HepG2 (cell line): ENCODE data around the gene ALK. TPM values are rescaled to one million over a fixed set of nuclear protein-coding genes. Genes with fewer than 3 reads are reported as not detected.

Experiments
- ATAC-seq: fragments of 200-7000 bp; cut with Tn5 transposase; 3 replicates; pipeline ENCODE4 v1.9.1; 2020; ENCODE audit warnings: mild to moderate bottlenecking, moderate library complexity
- BruUV-seq: library from RNA; stranded (reverse); fragments of 400-500 nt; replicated peaks from 2 replicates; lab custom pipeline; 2021; lab: Mats Ljungman, UMichigan
- CTCF ChIA-PET: fragments of 300-600 bp; formaldehyde crosslinking; extraction: SDS; loops from one replicate; lab custom pipeline; 2021; ENCODE audit warnings: low total read pairs, inconsistent platforms, low intra/inter-chr PET ratio; lab: Yijun Ruan, JAX
- POLR2A ChIA-PET: fragments of 350-600 bp; sonication (Branson Sonifier 250); formaldehyde crosslinking; loops from one replicate; lab custom pipeline; 2020; ENCODE audit warnings: antibody characterized with exemption, inconsistent platforms; lab: Yijun Ruan, JAX
- DNase-seq: peaks from one replicate; pipeline ENCODE4 v3.0.0-alpha.2; 2015; ENCODE audit warnings: low spot score
- FAIRE-seq: peaks from 3 replicates; lab custom pipeline; 2011; peaks lifted over from hg19 to GRCh38; lab: Jason Lieb, UNC
- H2AFZ ChIP-seq: one replicate; pipeline ENCODE4 v1.6.1; 2011; ENCODE audit warnings: low read length, inconsistent platforms
- H3K27ac ChIP-seq: fragments of 300-600 bp; 3 replicates; pipeline ENCODE4 v1.8.0; 2011; ENCODE audit warnings: mixed run types, mild to moderate bottlenecking, mixed read lengths, low read length, inconsistent platforms; ENCODE audit not compliant: insufficient read depth; ENCODE audit errors: extremely low read length
- H3K27me3 ChIP-seq, 2 experiments: fragments of 200-600 bp in 1 of 2; 2 replicates in 1 of 2; 3 replicates in 1 of 2; pipeline versions ENCODE4 v1.6.0 to v1.8.0; 2011; ENCODE audit warnings: low read length in 2 of 2, mild to moderate bottlenecking in 2 of 2, moderate library complexity in 2 of 2, inconsistent platforms in 1 of 2; ENCODE audit not compliant: insufficient read depth in 2 of 2, control insufficient read depth in 1 of 2
- H3K36me3 ChIP-seq, 2 experiments: fragments of 200-600 bp in 1 of 2; replicated peaks in 1 of 2; 2 replicates in 1 of 2; 3 replicates in 1 of 2; pipeline versions ENCODE4 v1.5.1 to v1.8.0; 2011; ENCODE audit warnings: low read length in 2 of 2, inconsistent platforms in 1 of 2; ENCODE audit not compliant: insufficient read depth in 2 of 2, control insufficient read depth in 1 of 2
- H3K4me1 ChIP-seq: 2 replicates; pipeline ENCODE4 v1.5.1; 2012; ENCODE audit warnings: low read length, inconsistent platforms; ENCODE audit not compliant: insufficient read depth
- H3K4me2 ChIP-seq: 2 replicates; pipeline ENCODE4 v1.6.0; 2011; ENCODE audit warnings: low read depth, low read length, inconsistent platforms
- H3K4me3 ChIP-seq, 3 experiments: fragments of 200-600 bp in 1 of 3; sonication (generic), shearing (Covaris generic) in 1 of 3; replicated peaks in 1 of 3; 2 replicates each; pipeline ENCODE4 v1.5.1; 2011 to 2016; ENCODE audit warnings: low read length in 3 of 3, inconsistent platforms in 2 of 3, low read depth in 2 of 3, mild to moderate bottlenecking in 2 of 3, control low read depth in 1 of 3, mixed read lengths in 1 of 3; ENCODE audit not compliant: insufficient read depth in 1 of 3
- H3K79me2 ChIP-seq: one replicate; pipeline ENCODE4 v1.6.1; 2011; ENCODE audit warnings: low read length, inconsistent platforms; ENCODE audit not compliant: insufficient read depth
- H3K9ac ChIP-seq: 2 replicates; pipeline ENCODE4 v1.6.0; 2011; ENCODE audit warnings: mild to moderate bottlenecking, low read depth, low read length, inconsistent platforms; ENCODE audit not compliant: insufficient read depth
- H3K9me3 ChIP-seq: 2 replicates; pipeline ENCODE4 v1.5.1; 2012; ENCODE audit warnings: mild to moderate bottlenecking, low read length
- H4K20me1 ChIP-seq: 2 replicates; pipeline ENCODE4 v1.6.0; 2011; ENCODE audit warnings: inconsistent platforms, mild to moderate bottlenecking, low read length, moderate library complexity; ENCODE audit not compliant: insufficient read depth
- HNF1B ChIP-seq: sonication (generic); formaldehyde crosslinking; IDR thresholded peaks from 2 replicates; pipeline ENCODE4 v1.5.1; 2020; ENCODE audit warnings: mild to moderate bottlenecking, moderate library complexity, missing genetic modification reagents
- MAFF ChIP-seq: IDR thresholded peaks from 2 replicates; pipeline ENCODE4 v1.6.1; 2011; ENCODE audit warnings: low read depth, low read length, improper control_type of control experiment
- MAFK ChIP-seq, 2 experiments: IDR thresholded peaks in 1 of 2; conservative IDR thresholded peaks in 1 of 2; 2 replicates each; pipeline ENCODE4 v1.6.1; 2011; ENCODE audit warnings: improper control_type of control experiment in 2 of 2, low read length in 2 of 2
- MAZ ChIP-seq, 2 experiments: sonication (generic) in 1 of 2; formaldehyde crosslinking in 1 of 2; IDR thresholded peaks; 2 replicates each; pipeline versions ENCODE4 v1.5.0 to v1.6.1; 2012 to 2020; ENCODE audit warnings: low read depth in 2 of 2, mild to moderate bottlenecking in 2 of 2, borderline replicate concordance in 1 of 2, improper control_type of control experiment in 1 of 2, low read length in 1 of 2, missing genetic modification reagents in 1 of 2, moderate library complexity in 1 of 2
- RXRA ChIP-seq: sonication (generic); formaldehyde crosslinking; IDR thresholded peaks from 2 replicates; pipeline ENCODE4 v1.5.1; 2020; ENCODE audit warnings: missing genetic modification reagents
- YY1 ChIP-seq: IDR thresholded peaks from 2 replicates; pipeline ENCODE4 v1.6.1; 2011; ENCODE audit warnings: low read length, low read depth, moderate library complexity, mild to moderate bottlenecking; ENCODE audit not compliant: insufficient read depth, insufficient replicate concordance
- ZNF766 ChIP-seq: sonication (generic); formaldehyde crosslinking; IDR thresholded peaks from 2 replicates; pipeline ENCODE4 v1.5.0; 2020; ENCODE audit warnings: missing genetic modification reagents, borderline replicate concordance
- WGBS: methylation state at CpG from one replicate; pipeline ENCODE4 v1.1.6; 2017; ENCODE audit warnings: low lambda C conversion rate; 5-methylcytosine and 5-hydroxymethylcytosine counted together
- in situ Hi-C: cut with HindIII; loops from 2 replicates; pipeline ENCODE4 v1.10.0; 2017; ENCODE audit warnings: low pct_unique_long_range_greater_than_20kb; ENCODE audit not compliant: extremely low pct_ligation_motif_present
- intact Hi-C: fragments of 100-400 bp; cut with micrococcal nuclease; formaldehyde crosslinking; loops from one replicate; pipeline ENCODE4 v1.10.0; 2022; ENCODE audit not compliant: unreplicated experiment
- polyA plus RNA-seq, 8 experiments: library from polyadenylated mRNA; depleted of rRNA in 3 of 8; stranded (reverse) in 7 of 8; unstranded in 1 of 8; fragments of >200 nt; fragmentation: Illumina TruSeq in 4 of 8; extraction: Trizol in 4 of 8; gene quantifications; 2 replicates each; pipeline versions ENCODE4 v1.2.1 to v1.2.3, GENCODE V29; 2011 to 2016; ENCODE audit warnings: low read depth in 4 of 8, missing spikeins in 1 of 8, mixed read lengths in 1 of 8; ENCODE audit not compliant: insufficient read depth in 1 of 8
- total RNA-seq, 5 experiments: library from RNA; depleted of rRNA; stranded (reverse); fragments of >200 nt; fragmentation: Illumina TruSeq; extraction: Trizol; gene quantifications; 2 replicates each; pipeline ENCODE4 v1.2.3, GENCODE V29; 2016; ENCODE audit warnings: low read depth in 1 of 5
- TF ChIP-seq, protein P1 (sequence below): sonication (generic); formaldehyde crosslinking; IDR thresholded peaks from 2 replicates; pipeline ENCODE4 v1.5.0; 2020; ENCODE audit warnings: mild to moderate bottlenecking, missing genetic modification reagents, borderline replicate concordance

The ALK gene
- total and polyA plus RNA-seq, 2 of the 13 experiments (the other 11 are each of a cell fraction or from before 2014, with no cell fraction given): not detected

DNA sequence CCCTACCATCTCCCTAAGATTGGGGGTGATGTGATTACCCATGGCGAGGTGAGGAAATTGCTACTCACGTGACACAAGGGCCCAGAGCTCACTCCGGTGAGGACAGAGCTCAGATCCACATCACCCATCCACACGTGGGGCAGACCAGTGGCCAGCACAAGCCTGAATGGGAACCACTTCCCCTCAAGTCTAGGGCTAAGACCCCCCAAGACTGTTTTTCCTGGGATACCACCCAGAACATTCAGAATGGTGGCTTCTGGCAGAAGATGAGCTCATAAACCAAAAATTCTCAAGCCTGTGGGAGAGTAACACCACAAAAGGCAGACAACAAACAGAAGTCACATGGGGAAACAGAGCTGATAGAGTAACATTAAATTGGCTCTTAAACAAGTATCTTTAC is 321.4 kb downstream of the ALK start (continued):
- TF ChIP-seq ZNF766 (no peak), HNF1B (CRISPR knock-in tag) (no peak), YY1 (no peak)
- TF ChIP-seq, all 625 proteins: peak for 0

DNA sequence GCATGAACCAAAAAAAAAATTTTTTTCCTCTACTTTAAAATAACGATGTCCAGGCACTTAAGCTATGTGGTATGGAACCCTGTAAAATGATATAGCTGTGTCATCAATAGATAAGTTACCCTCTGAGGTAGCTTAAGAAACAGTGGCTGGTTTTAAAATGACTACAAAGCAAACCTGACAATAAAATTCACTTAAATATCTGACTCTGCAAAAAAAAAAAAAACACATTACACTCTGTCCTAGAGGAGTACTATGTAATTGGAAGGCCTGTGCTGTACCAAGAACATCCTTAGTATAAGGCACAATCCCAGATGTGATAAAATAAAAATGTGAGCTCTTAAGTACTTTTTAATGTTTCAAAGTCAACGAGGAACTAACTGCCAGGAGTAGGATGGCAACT is 322.4 kb downstream of the ALK start:
- in situ Hi-C loops (no loop called here), intact Hi-C loops (no loop called here)
- Histone ChIP-seq H3K9ac (no peak overlapping the region), H3K4me3 (no peak overlapping the region), H3K4me1 (no peaks in the 10 kb centered on the region), H3K27me3 (no peaks in the 10 kb centered on the region), H3K36me3 (no peaks in the 10 kb centered on the region), H3K9me3 (no peaks in the 10 kb centered on the region), H4K20me1 (no peaks in the 10 kb centered on the region), H3K4me2 (no peak overlapping the region), H3K79me2 (no peaks in the 10 kb centered on the region), H3K27ac (no peak overlapping the region), H2AFZ (no peak overlapping the region)
- WGBS: 9% methylated on average over 2 of the region's 2 CpGs
- FAIRE-seq (no peak), ATAC-seq (no peak), DNase-seq (no peak)
- CTCF ChIA-PET: no interaction called here
- TF ChIP-seq MAFF: peak; percentile 39; the same call in 1 of the 2 replicates
- no peak for TF ChIP-seq MAZ (IDR thresholded peaks at IDR 0.05; ENCODE audit: borderline replicate concordance, low read depth, low read length)
- TF ChIP-seq MAZ (CRISPR knock-in tag; IDR thresholded peaks at IDR 0.05; ENCODE audit: low read depth): no peak
- TF ChIP-seq RXRA: no peak
- TF ChIP-seq, protein P1, sequence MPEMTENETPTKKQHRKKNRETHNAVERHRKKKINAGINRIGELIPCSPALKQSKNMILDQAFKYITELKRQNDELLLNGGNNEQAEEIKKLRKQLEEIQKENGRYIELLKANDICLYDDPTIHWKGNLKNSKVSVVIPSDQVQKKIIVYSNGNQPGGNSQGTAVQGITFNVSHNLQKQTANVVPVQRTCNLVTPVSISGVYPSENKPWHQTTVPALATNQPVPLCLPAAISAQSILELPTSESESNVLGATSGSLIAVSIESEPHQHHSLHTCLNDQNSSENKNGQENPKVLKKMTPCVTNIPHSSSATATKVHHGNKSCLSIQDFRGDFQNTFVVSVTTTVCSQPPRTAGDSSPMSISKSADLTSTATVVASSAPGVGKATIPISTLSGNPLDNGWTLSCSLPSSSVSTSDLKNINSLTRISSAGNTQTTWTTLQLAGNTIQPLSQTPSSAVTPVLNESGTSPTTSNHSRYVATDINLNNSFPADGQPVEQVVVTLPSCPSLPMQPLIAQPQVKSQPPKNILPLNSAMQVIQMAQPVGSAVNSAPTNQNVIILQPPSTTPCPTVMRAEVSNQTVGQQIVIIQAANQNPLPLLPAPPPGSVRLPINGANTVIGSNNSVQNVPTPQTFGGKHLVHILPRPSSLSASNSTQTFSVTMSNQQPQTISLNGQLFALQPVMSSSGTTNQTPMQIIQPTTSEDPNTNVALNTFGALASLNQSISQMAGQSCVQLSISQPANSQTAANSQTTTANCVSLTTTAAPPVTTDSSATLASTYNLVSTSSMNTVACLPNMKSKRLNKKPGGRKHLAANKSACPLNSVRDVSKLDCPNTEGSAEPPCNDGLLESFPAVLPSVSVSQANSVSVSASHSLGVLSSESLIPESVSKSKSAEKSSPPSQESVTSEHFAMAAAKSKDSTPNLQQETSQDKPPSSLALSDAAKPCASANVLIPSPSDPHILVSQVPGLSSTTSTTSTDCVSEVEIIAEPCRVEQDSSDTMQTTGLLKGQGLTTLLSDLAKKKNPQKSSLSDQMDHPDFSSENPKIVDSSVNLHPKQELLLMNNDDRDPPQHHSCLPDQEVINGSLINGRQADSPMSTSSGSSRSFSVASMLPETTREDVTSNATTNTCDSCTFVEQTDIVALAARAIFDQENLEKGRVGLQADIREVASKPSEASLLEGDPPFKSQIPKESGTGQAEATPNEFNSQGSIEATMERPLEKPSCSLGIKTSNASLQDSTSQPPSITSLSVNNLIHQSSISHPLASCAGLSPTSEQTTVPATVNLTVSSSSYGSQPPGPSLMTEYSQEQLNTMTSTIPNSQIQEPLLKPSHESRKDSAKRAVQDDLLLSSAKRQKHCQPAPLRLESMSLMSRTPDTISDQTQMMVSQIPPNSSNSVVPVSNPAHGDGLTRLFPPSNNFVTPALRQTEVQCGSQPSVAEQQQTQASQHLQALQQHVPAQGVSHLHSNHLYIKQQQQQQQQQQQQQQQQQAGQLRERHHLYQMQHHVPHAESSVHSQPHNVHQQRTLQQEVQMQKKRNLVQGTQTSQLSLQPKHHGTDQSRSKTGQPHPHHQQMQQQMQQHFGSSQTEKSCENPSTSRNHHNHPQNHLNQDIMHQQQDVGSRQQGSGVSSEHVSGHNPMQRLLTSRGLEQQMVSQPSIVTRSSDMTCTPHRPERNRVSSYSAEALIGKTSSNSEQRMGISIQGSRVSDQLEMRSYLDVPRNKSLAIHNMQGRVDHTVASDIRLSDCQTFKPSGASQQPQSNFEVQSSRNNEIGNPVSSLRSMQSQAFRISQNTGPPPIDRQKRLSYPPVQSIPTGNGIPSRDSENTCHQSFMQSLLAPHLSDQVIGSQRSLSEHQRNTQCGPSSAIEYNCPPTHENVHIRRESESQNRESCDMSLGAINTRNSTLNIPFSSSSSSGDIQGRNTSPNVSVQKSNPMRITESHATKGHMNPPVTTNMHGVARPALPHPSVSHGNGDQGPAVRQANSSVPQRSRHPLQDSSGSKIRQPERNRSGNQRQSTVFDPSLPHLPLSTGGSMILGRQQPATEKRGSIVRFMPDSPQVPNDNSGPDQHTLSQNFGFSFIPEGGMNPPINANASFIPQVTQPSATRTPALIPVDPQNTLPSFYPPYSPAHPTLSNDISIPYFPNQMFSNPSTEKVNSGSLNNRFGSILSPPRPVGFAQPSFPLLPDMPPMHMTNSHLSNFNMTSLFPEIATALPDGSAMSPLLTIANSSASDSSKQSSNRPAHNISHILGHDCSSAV (CRISPR knock-in tag): no peak
- peak; percentile 47 to 70 for TF ChIP-seq MAFK (conservative IDR thresholded peaks at IDR 0.05 in 1 of 2, IDR thresholded peaks at IDR 0.05 in 1 of 2; ENCODE audit: low read length in 2 of 2)
- BruUV-seq: no TSS peak
- POLR2A ChIA-PET: no interaction called here
